GM19372 (cell line): ENCODE measurements around the gene SRCIN1.
"Not testable (repeated sequence)": the region's sequence is repeated elsewhere in the genome, so short reads cannot be mapped to it uniquely, and the experiment has no call there.

Experiments
- ATAC-seq: cut with Tn5 transposase; IDR thresholded peaks from one replicate; pipeline ENCODE4 v1.9.1; 2021; ENCODE audit warnings: mild to moderate bottlenecking, low read depth, moderate library complexity; ENCODE audit not compliant: unreplicated experiment

SRCIN1 gene

DNA sequence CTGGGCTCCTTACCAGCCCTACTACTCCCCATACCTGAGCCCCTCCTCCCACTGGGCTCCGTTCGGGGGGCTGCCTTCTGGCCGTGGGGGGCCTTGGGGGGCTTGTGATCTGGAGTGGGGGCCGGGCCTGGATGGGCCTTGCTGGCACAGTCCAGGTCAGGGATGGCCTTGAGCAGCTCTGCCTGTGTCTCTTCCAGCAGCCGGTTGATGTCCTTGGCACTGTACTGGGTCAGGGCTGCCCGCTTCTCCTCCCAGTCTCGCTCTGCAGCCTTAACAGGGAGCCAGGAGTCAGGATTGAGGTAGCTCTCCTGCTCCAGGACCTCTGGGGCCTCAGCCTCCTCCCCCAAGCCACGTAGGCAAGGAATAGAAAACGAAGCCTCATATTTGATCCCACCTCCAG is 54.6 kb downstream of the SRCIN1 start:
- ATAC-seq, result no peak

DNA sequence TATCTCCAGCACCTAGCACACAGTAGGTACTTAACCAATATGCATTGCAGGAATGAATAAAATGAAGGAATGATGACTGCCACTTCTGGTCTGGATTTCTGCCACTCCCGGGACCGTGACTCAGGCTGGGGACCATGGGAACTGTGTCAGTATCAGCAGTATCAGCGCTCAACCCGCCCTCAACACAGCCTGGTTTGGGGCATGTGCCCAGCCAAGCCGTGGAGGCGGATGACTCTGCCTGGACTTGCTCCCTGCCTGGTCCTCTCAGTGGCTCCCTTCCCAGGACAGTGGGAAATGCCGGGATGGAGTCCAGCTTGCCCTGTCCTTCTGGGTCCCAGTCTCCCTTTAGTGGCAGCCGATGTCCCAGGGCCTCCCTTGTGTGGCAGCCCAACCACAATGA is 55.1 kb downstream of the SRCIN1 start:
- ATAC-seq, result no peak

DNA sequence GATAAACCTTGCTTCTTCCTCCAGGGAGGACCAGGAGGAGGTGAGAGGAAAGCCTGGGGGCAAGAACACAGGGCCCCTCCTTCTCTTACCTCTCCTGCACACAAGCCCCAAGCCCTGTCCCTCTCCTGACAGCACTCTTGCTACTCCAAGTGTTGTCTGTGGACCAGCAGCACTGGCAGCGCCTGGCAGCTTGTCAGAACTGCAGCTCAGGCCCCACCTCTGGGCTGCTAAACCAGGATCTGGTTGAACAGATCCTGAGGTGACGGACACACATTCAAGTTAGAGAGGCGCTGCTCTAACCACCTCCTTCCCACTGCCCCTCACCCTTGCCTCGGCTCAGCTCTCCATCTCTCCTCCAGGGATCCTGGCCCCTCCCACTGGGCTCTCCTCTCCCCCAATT is 56.5 kb downstream of the SRCIN1 start:
- ATAC-seq, result no peak

DNA sequence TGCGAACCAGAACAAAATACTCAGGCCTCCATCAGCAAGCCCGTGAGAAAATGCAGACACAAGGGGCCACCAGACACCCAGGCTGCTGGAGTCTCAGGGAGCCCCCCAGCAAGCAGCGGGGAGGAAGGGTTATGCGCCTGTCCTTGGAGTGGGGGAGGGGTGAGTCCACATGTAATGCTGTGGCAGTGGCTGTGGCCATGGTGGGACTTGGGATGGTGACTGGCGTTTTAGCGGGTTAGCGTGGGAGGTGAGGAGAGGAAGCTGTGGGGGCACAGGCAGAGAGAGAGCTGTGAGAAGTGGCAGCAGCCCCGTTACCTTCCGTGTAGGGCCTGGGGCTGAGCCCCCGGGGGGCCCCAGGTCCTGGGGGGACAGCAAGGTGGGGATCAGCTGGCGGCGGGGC is 58.3 kb downstream of the SRCIN1 start:
- no peak for ATAC-seq

DNA sequence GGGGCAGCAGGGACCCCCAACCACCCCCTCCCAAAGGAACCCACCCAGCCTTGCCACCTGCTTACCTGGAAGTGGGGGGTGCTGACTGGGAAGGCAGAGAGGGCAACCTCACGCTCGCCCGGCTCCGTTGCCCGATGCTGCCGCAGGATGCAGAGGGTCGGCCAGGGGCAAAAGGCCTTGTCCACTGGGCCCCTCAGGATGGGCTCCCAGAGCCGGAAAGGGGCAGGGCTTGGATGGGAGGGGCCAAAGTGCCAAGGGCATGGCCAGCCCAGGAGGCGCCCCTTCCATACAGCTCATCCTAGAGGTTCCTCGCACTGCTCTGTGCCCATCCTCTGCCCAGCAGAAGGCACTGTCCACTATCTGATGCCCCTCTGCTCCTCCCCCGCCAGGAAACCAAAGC is 59.4 kb downstream of the SRCIN1 start:
- no peak for ATAC-seq

DNA sequence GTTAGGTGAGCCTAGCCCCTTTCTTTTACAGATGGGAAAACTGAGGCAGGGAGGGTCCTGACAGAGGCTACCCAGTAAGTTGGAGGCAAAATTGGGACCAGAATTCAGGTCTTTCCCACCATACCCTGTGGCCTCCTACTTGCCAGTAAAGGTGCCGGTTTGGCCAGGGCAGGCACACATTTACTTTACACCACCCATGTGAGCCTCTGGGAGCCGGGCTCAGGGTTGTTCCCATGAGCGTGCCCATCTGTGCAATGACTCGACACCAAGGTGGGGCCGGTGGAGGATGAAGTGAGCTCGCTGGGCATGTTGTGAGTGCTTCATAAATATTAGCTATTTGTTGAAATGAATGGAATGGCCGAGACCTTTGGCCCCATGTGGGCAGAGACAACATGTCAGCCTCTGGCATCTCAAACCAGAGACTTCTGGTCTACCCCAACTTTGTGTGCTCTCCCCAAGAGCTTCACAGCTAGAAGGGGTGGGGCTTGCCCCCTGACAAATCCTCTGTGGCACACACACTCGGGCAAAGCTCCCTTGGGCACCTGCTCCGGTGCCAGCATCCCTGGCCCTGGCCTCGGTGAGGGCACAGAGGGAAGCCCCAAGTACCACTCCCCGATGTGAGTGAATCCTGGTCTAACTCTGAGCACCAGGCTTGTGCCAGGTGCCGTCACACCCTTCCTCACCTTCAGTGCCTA is 60.1 kb downstream of the SRCIN1 start:
- ATAC-seq, result no peak

DNA sequence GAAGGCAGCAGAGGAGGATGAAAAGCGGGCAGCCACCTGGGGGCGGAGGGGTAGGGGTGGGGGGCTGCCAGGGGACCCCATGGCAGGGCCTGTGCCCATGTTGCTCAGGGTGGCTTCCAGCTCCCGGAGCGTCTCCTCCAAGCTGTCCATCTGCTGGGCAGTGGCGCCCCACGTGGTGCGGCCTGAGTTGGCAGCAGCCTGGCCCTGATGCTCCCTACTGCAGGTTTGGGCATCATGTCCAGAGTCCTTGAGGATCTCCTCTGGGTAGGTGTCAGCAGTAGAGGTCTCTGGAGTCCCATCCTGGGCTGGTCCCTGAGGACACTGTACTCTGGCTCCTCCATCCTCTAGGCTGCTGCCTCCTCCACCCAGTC is 60.9 kb downstream of the SRCIN1 start:
- ATAC-seq, result no peak

DNA sequence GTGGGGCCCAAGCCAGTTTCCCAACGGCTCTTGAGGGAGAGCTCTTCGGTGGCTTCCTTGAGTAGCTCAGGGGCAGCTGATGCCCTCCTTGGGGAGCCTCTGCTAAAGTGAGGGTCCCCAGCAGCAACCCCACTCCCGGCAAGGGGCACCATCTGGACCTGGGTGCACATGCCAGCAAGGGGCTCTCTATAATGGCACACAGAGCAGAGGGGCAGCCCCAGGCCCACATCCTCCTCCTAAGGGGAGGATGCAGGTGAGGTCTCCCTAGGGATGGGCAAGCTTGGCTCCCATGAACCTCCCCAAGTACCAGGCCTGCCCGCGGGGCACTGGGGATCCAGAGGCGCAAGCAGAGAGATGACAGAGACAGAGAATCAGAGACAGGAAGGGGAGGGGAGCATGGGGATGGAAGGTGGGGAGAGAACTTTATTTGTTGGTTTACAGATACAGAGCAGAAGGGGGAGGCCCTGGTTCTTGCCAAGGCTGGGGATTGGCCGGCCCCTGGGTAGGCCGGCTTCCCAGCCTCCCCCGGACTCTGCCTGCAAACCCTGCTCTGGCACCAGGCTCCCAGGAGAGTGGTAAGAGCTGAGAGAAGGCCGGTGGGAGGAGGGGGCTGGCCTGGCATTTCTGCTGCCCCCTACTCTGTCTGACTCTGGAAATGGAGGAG is 61.4 kb downstream of the SRCIN1 start:
- ATAC-seq, result no peak

DNA sequence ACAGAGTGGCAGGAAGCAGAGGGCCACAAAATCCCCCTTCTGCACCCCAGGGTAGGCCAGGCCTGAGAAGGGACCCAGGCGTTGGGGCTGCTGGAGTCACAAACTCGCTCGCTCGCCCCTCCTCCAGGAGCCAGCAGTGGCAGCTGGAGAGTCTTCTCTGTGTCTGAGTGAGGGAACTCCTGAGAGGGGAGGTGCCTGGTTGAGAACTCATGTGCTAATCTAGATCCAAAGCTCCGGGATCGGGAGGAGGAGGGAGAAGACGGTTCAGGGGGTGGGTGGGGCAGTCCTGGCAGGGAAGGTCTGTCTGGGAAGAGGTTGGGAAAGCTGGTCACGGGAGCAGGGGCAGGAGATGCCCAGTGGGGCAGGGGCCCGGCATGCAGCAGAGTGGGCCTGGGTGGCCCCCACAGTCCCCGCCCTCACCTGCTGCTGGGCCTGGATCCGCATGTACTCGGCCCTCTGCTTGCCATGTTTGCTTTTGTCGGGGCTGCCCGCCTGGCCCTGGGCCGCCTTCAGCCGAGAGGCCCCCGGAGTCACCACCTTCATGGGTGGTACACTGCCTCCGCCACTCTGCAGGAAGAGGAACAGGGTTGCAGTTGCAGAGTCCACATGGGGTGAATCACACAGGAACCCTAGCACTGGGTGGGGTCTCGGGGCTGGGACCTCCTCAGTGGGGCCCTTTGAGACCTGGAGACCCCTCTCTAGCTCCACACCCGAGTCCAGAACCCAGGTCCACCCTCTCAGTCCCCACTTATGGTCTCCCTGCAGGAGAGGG is 62.2 kb downstream of the SRCIN1 start:
- ATAC-seq, result no peak

DNA sequence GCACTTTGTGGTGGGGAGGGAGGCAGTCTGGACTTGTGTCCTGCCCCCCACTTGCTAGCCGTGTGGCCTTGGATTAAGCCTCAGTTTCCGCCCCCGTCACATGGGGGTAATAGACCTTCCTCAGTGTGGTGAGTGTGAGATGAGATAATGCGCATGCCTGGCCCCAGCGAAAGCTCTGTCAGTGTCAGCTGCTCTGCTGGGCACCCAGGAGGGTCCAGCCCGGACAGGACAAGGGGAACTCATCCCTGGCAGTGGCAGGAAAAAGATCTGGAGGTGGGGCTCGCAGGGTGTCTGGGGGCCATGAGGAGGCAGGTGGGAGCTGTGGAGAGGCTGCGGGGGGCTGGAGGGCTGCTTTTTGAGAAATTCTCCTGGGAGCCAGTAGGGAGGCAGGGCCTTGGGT is 63.5 kb downstream of the SRCIN1 start:
- ATAC-seq, result no peak

DNA sequence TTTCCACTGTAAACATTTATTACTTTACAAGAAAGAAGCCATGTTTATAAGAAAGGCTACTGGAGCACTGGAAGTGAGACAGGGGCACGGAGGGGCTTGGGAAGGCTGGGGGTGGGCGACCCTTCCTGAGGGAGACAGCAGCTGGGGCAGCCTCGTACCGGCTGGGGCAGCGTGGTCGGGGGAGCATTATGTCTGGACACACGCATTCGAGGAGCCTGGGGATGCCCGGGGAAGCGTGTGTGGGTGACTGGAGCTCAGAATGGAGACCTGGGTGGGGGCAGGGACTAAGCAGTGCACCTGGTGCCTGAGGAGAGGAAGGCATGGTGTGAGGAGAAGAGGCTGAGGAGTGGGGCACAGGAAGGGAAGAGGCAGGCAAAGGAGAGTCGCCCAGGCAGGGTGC is 64.5 kb downstream of the SRCIN1 start:
- ATAC-seq, result no peak

DNA sequence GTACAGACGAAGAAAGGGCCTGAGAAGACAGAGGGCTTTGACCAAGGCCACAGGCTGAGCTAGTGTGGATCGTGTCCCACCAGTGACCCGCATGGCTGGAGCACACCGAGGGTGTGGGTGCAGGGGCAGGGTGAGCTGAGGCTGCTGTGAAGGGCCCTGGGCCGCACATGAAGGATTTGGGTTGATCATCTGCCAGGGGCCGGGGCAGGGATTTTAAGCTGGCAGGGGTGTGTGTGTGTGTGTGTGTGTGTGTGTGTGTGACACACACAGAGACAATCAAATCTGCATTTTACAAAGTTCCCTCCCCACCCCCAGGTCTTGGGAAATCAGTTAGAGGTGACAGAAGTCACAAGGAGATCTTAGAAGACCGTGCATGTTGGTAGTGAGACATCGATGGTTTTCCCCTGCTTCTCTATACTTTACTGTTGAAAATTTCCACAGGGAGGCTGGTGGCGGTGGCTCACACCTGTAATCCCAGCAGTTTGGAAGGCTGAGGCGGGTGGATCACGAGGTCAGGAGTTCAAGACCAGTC is 65.2 kb downstream of the SRCIN1 start:
- ATAC-seq, result no peak

DNA sequence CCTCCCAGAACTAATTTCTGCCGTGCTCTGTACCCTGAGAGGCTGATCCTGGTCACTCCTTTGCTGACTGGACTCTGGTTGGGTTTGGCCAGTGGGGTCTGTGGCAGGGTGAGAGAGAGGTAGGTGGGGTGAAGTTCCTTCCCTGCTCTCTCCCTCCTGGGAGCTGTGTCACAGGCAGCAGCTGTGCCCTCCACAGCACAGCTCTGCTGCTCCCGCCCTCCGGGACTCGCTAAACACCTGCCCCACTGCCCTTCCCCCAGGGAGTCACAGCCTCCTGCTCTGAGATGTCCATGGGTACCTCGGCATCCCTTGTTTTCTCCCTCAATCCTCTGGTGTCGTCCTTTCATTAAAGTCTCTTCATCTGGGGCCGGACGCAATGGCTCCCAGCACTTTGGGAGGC is 66.4 kb downstream of the SRCIN1 start:
- ATAC-seq, result no peak

DNA sequence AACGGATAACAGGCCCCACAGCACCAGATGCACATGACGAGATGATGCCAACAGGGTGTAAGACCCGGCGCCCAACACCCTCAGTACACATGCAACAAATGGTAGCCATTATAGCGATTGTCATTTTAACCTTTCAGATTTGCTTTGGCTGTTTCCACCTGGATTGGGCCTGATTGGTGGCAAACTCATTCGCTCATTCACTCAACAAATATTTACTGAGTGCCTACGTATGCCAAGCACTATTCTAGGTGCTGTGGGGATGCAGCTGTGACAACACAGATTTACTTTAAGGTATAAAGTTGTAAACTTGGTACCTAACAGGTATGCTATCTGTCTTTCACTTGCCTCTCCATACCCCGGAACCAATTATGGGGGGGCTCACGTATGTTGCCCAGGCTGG is 66.8 kb downstream of the SRCIN1 start:
- ATAC-seq, result no peak

DNA sequence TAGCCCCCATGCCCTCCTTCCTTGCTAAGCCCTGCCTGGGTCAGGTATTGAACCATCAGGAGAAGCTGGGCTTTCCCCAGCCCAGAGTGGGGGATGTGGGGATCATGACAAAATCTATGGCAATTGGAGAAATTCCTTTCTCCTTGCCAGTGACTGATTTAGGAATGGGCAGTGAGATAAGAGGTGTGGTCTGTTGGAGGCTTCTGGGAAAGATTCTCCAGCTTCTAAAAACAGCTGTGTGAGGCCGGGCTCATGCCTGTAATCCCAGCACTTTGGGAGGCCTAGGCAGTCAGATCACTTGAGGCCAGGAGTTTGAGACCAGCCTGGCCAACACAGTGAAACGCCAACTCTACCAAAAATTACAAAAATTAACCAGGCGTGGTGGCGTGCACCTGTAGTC is 69.1 kb downstream of the SRCIN1 start:
- no peak for ATAC-seq

DNA sequence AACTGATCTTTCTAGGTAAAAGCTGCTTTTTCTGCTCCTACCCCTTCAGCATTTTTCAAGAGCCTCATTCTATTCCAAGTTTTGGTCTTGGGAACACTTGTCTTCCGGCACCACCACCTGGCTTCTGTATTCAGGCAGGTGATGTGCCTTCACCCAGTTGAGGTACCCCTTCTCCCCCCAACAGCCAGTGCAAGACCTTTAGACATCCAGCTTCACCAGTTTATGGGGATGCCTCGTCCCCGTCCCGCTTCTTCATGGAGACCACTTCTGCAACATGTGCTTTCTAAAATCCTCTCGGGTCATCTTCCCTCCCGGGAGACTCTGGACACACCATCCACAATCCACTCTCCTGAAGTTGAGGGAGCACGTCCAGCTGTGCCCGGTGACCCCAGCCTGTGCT is 69.9 kb downstream of the SRCIN1 start:
- ATAC-seq, result no peak

DNA sequence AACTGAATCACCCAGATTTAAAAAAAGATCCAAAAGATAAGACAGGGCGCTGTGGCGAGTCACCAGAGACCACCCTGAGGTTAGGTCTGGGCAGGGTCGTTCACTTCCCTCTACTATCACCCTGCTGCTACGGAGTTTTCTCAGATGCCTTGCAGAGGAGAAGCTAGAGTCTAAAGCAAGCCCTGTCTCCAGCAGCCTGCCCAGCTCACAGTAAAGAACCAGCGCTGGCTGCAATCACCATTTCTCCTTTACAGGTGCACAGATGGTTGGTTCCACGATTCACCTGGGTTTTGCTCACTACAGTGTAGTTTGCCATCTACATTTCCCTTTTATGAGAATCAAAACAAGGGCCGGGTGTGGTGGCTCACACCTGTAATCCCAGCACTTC is 71.3 kb downstream of the SRCIN1 start:
- no peak for ATAC-seq

DNA sequence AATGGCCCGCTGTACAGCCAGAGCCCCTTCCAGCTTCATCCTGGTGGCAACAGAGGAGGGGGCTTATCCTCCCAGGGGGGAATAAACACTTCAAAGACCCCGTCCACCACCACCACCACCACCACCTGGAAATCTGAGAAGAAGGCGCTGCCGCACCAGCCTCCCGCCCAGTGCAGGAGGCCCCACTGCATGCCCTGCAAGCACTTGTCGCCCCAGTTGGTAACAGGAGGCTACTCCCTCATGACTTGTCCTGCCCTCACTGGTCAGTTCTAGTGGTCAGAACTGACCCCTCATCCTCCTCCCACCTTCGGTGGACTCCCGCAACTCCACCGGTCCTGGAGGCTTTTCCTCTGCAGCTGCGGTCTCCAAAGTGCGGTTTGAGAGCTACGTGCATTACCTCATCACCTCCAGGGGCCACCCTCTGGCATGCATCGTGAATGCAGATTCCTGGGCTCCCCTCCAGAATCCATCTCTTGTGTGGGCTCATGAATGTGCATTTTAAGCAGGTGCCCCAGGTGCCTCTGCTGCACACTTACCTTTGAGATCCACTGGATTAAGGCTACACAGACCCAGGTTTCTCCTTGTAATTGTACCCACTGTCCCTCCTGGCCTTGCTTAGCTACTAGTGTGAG is 71.8 kb downstream of the SRCIN1 start:
- no peak for ATAC-seq

DNA sequence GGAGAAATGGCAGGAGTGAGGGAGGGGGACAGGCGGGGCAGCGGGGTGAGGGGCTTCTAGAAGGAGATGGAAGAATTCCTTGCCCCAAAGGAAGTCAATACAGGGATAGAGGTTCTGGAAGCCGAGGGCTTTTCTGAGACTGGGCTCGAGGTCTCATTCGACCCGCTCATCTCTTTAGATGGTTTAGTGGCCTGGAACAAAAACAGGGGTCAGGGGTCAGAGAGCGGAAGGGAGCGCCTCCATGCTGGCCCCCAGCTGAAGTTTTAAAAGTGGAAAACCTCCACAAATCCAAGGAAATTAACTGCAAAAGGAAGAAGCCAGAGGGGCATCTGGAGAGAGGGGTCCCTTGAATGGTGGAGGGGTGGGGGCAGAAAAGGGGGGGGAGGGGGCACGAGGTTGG is 72.5 kb downstream of the SRCIN1 start:
- no peak for ATAC-seq

DNA sequence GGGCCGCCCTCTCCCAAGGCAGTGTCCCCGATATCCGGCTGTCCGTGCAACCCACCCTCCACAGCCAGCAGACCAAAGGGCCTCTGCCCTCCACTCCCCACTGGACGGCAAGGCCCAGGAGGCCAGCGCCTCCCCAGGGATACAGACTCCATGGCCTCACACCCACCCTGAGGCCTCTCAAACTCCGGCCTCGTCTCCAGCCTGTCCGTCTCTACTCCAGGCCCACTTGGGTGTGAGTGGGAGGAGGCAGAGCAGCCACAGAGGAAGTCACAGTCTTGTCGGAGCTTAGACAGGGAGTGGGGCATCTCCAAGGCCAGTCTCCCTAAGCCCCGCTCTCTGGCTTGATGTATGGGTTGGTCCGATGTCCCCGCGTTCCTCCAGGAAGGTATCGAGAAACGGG is 73.3 kb downstream of the SRCIN1 start:
- ATAC-seq, result no peak

DNA sequence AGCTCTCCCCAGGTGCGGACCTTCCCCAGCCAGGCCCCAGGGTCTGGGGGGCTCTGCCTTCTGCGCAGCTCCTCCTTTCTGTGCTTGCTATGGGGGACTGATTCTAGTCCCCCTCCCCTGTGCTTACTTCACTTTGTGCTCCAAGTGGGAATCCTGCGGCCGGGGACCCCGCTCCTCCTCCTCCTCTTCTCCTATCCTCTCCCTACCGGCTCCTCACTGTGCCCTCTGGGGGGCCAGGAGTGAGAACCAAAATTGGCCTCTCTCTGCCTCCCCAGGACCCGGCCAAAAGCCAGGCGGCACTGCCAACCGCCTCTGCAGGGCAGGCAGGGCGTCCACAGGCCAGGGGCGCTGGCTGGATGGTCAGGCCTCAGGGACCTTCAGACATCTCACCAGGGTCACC is 74.0 kb downstream of the SRCIN1 start:
- ATAC-seq, result not testable (repeated sequence)
